GM18870 (cell line): ENCODE results near the gene CAMTA1.

Source experiments
- ATAC-seq: cut with Tn5 transposase; IDR thresholded peaks from one replicate; pipeline ENCODE4 v1.9.1; 2021; ENCODE audit warnings: moderate library complexity; ENCODE audit not compliant: unreplicated experiment

CAMTA1 gene

GRCh38 chr1:6922096-6922931, 137.1 kb downstream of the CAMTA1 start:
- no peak for ATAC-seq

- no peak for ATAC-seq
These were observed 137.8 kb downstream of the CAMTA1 start for GRCh38 chr1:6923012-6923411.

- ATAC-seq, result no peak
These were observed 138.2 kb downstream of the CAMTA1 start for GRCh38 chr1:6923416-6923815.

- ATAC-seq, result no peak
These were observed 139.0 kb downstream of the CAMTA1 start for GRCh38 chr1:6923955-6924881.

- no peak for ATAC-seq
These were observed 139.6 kb downstream of the CAMTA1 start for GRCh38 chr1:6924891-6925290.

- no peak for ATAC-seq
These were observed 142.4 kb downstream of the CAMTA1 start for GRCh38 chr1:6927626-6928025.

- ATAC-seq, result no peak
These were observed 143.0 kb downstream of the CAMTA1 start for GRCh38 chr1:6928106-6928885.

- ATAC-seq, result no peak
These were observed 145.6 kb downstream of the CAMTA1 start for GRCh38 chr1:6930732-6931300.

GRCh38 chr1:6935361-6935883, 150.2 kb downstream of the CAMTA1 start:
- ATAC-seq, result no peak

GRCh38 chr1:6935911-6936690, 150.8 kb downstream of the CAMTA1 start:
- no peak for ATAC-seq

GRCh38 chr1:6937048-6937447, 151.8 kb downstream of the CAMTA1 start:
- ATAC-seq, result no peak

- no peak for ATAC-seq
These were observed 154.1 kb downstream of the CAMTA1 start for GRCh38 chr1:6939363-6939762.

- ATAC-seq, result no peak
These were observed 156.5 kb downstream of the CAMTA1 start for GRCh38 chr1:6941786-6942185.

- ATAC-seq, result no peak
These were observed 157.7 kb downstream of the CAMTA1 start for GRCh38 chr1:6942990-6943389.

GRCh38 chr1:6944434-6944833, 159.2 kb downstream of the CAMTA1 start:
- ATAC-seq, result no peak

- ATAC-seq, result no peak
These were observed 162.7 kb downstream of the CAMTA1 start for GRCh38 chr1:6947952-6948351.

GRCh38 chr1:6948416-6948815, 163.2 kb downstream of the CAMTA1 start:
- no peak for ATAC-seq

- no peak for ATAC-seq
These were observed 163.6 kb downstream of the CAMTA1 start for GRCh38 chr1:6948861-6949260.

GRCh38 chr1:6950001-6950765, 164.9 kb downstream of the CAMTA1 start:
- no peak for ATAC-seq
